Keratinocyte (primary cell): Measurements from ENCODE around the gene FMNL2. TPM values are rescaled to one million over a fixed set of nuclear protein-coding genes. Genes with fewer than 3 reads are reported as not detected.

Experiments used
- DNase-seq: peaks from one replicate; pipeline ENCODE4 v3.0.0-alpha.2; 2011; ENCODE audit warnings: low read depth, missing footprints, low spot score
- FAIRE-seq: peaks from 2 replicates; lab custom pipeline; 2011; peaks lifted over from hg19 to GRCh38; lab: Jason Lieb, UNC
- H2AFZ ChIP-seq: 2 replicates; pipeline ENCODE4 v1.6.0; 2012; ENCODE audit warnings: low read length, control low read depth, inconsistent platforms; ENCODE audit not compliant: control insufficient read depth
- H3K27ac ChIP-seq: 2 replicates; pipeline ENCODE4 v1.5.1; 2011; ENCODE audit warnings: low read length; ENCODE audit not compliant: control insufficient read depth, insufficient read depth
- H3K27me3 ChIP-seq: 3 replicates; pipeline ENCODE4 v1.6.0; 2011; ENCODE audit warnings: low read length; ENCODE audit not compliant: control insufficient read depth, insufficient read depth; ENCODE audit errors: extremely low read depth
- H3K36me3 ChIP-seq, 2 experiments: 2 replicates in 1 of 2; 3 replicates in 1 of 2; pipeline ENCODE4 v1.5.1; 2011; ENCODE audit warnings: low read length in 2 of 2, mild to moderate bottlenecking in 1 of 2; ENCODE audit not compliant: control insufficient read depth in 2 of 2, insufficient read depth in 2 of 2; ENCODE audit errors: extremely low read depth in 1 of 2
- H3K4me1 ChIP-seq: 3 replicates; pipeline ENCODE4 v1.5.1; 2011; ENCODE audit warnings: low read length; ENCODE audit not compliant: control insufficient read depth, insufficient read depth; ENCODE audit errors: extremely low read depth
- H3K4me2 ChIP-seq: 3 replicates; pipeline ENCODE4 v1.6.0; 2011; ENCODE audit warnings: low read depth, low read length; ENCODE audit not compliant: control insufficient read depth, insufficient read depth; ENCODE audit errors: extremely low read depth
- H3K4me3 ChIP-seq, 3 experiments: fragments of 200-600 bp in 1 of 3; sonication (generic) in 1 of 3; 2 replicates in 2 of 3; 3 replicates in 1 of 3; pipeline ENCODE4 v1.5.1; 2011 to 2016; ENCODE audit warnings: low read length in 3 of 3, mild to moderate bottlenecking in 3 of 3, control low read depth in 2 of 3, inconsistent platforms in 1 of 3, low read depth in 1 of 3, mixed read lengths in 1 of 3, mixed run types in 1 of 3, moderate library complexity in 1 of 3; ENCODE audit not compliant: control insufficient read depth in 2 of 3, insufficient read depth in 2 of 3; ENCODE audit errors: extremely low read depth in 1 of 3
- H3K79me2 ChIP-seq: 2 replicates; pipeline ENCODE4 v1.6.0; 2012; ENCODE audit warnings: low read length; ENCODE audit not compliant: control insufficient read depth, insufficient read depth
- H3K9ac ChIP-seq: 3 replicates; pipeline ENCODE4 v1.6.0; 2011; ENCODE audit warnings: low read length; ENCODE audit not compliant: control insufficient read depth, insufficient read depth; ENCODE audit errors: extremely low read depth
- H3K9me1 ChIP-seq: 3 replicates; pipeline ENCODE4 v1.6.0; 2011; ENCODE audit warnings: low read length; ENCODE audit not compliant: control insufficient read depth, insufficient read depth; ENCODE audit errors: extremely low read depth
- H3K9me3 ChIP-seq: 2 replicates; pipeline ENCODE4 v1.5.1; 2012; ENCODE audit warnings: low read depth, low read length; ENCODE audit not compliant: control insufficient read depth
- H4K20me1 ChIP-seq: 3 replicates; pipeline ENCODE4 v1.6.0; 2011; ENCODE audit warnings: low read length; ENCODE audit not compliant: control insufficient read depth, insufficient read depth; ENCODE audit errors: extremely low read depth
- EZH2 ChIP-seq: IDR thresholded peaks from one replicate; pipeline ENCODE4 v1.6.1; 2012; ENCODE audit warnings: inconsistent platforms, mild to moderate bottlenecking, low read length, moderate library complexity
- dilution Hi-C: fragments of 300-500 bp; cut with MboI; formaldehyde crosslinking; loops from one replicate; pipeline ENCODE4 v1.7.0; 2020; ENCODE audit warnings: low sequenced_read_pairs; ENCODE audit not compliant: extremely low pct_ligation_motif_present
- polyA plus RNA-seq, 5 experiments: library from polyadenylated mRNA; depleted of rRNA in 3 of 5; stranded (reverse) in 3 of 5; stranded (forward) in 1 of 5; unstranded in 1 of 5; fragments of >200 nt; gene quantifications; 1 replicate in 1 of 5; 2 replicates in 3 of 5; 3 replicates in 1 of 5; pipeline versions ENCODE4 v1.2.1 to v1.2.3, GENCODE V29; 2011 to 2012; ENCODE audit warnings: missing spikeins in 2 of 5, low read depth in 1 of 5, low replicate concordance in 1 of 5
- TF ChIP-seq, protein P1 (sequence below), 3 experiments: IDR thresholded peaks in 1 of 3; conservative IDR thresholded peaks in 1 of 3; optimal IDR thresholded peaks in 1 of 3; 2 replicates in 2 of 3; 3 replicates in 1 of 3; pipeline versions ENCODE3 to v1.5.1; 2011; ENCODE audit warnings: low read length in 3 of 3, mild to moderate bottlenecking in 3 of 3, moderate library complexity in 2 of 3, control low read depth in 1 of 3, inconsistent platforms in 1 of 3; ENCODE audit not compliant: insufficient read depth in 2 of 3; ENCODE audit errors: extremely low read depth in 1 of 3

The FMNL2 gene
- polyA plus RNA-seq, 1 donor (not counting 4 experiments of a cell fraction or from before 2014, with no cell fraction given): 62.7 TPM

- peaks cover 97% of the 10 kb centered on the region for H3K79me2 ChIP-seq
- H3K27ac ChIP-seq: peak overlapping the region; percentile 48
- H3K4me3 ChIP-seq: peak overlapping the region in 1 of 3 experiments; percentile 39
- DNase-seq (no peak), FAIRE-seq (no peak)
- H3K4me2 ChIP-seq: peak overlapping the region; percentile 81
- peaks cover 7% of the 10 kb centered on the region for H3K9me1 ChIP-seq
- no peak overlapping the region for H2AFZ ChIP-seq
- H3K36me3 ChIP-seq: no peaks in the 10 kb centered on the region
- peak overlapping the region; percentile 50 for H3K9ac ChIP-seq
- dilution Hi-C loops: no loop called here
- no peaks in the 10 kb centered on the region for H3K27me3 ChIP-seq
- peaks cover 52% of the 10 kb centered on the region for H3K4me1 ChIP-seq
- peaks cover 17% of the 10 kb centered on the region for H4K20me1 ChIP-seq
- no peaks in the 10 kb centered on the region for H3K9me3 ChIP-seq
- no peak for TF ChIP-seq EZH2
- TF ChIP-seq, protein P1, sequence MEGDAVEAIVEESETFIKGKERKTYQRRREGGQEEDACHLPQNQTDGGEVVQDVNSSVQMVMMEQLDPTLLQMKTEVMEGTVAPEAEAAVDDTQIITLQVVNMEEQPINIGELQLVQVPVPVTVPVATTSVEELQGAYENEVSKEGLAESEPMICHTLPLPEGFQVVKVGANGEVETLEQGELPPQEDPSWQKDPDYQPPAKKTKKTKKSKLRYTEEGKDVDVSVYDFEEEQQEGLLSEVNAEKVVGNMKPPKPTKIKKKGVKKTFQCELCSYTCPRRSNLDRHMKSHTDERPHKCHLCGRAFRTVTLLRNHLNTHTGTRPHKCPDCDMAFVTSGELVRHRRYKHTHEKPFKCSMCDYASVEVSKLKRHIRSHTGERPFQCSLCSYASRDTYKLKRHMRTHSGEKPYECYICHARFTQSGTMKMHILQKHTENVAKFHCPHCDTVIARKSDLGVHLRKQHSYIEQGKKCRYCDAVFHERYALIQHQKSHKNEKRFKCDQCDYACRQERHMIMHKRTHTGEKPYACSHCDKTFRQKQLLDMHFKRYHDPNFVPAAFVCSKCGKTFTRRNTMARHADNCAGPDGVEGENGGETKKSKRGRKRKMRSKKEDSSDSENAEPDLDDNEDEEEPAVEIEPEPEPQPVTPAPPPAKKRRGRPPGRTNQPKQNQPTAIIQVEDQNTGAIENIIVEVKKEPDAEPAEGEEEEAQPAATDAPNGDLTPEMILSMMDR (optimal IDR thresholded peaks at IDR 0.05 in 1 of 3, IDR thresholded peaks at IDR 0.05 in 1 of 3, conservative IDR thresholded peaks at IDR 0.05 in 1 of 3; ENCODE audit: extremely low read depth in 1 of 3, insufficient read depth in 2 of 3, low read length in 3 of 3): no peak
Observed at GRCh38 chr2:152406119-152406835, 71.3 kb downstream of the FMNL2 start.

GRCh38 chr2:152406836-152407161 lies 71.8 kb downstream of the FMNL2 start:
- H3K27me3 ChIP-seq: no peaks in the 10 kb centered on the region
- peak overlapping the region; percentile 50 for H3K9ac ChIP-seq
- no peaks in the 10 kb centered on the region for H3K36me3 ChIP-seq
- H3K9me3 ChIP-seq: no peaks in the 10 kb centered on the region
- H3K79me2 ChIP-seq: peaks cover 98% of the 10 kb centered on the region
- no peak for FAIRE-seq
- peaks cover 17% of the 10 kb centered on the region for H4K20me1 ChIP-seq
- dilution Hi-C loops: no loop called here
- peak overlapping the region; percentile 48 for H3K27ac ChIP-seq
- H3K9me1 ChIP-seq: peaks cover 7% of the 10 kb centered on the region
- TF ChIP-seq, protein P1 (optimal IDR thresholded peaks at IDR 0.05 in 1 of 3, IDR thresholded peaks at IDR 0.05 in 1 of 3, conservative IDR thresholded peaks at IDR 0.05 in 1 of 3; ENCODE audit: extremely low read depth in 1 of 3, insufficient read depth in 2 of 3, low read length in 3 of 3): no peak
- no peak for TF ChIP-seq EZH2
- peak overlapping the region in 2 of 3 experiments; percentile 39 to 47 for H3K4me3 ChIP-seq
- no peak overlapping the region for H2AFZ ChIP-seq
- H3K4me2 ChIP-seq: peak overlapping the region; percentile 81
- peaks cover 55% of the 10 kb centered on the region for H3K4me1 ChIP-seq
- no peak for DNase-seq
